ENCODE results near the gene MOB3A. TPM values are rescaled to one million over a fixed set of nuclear protein-coding genes. Genes with fewer than 3 reads are reported as not detected.

The MOB3A gene
- total and polyA plus RNA-seq, 10 of the 15 experiments (the other 5 are each of a cell fraction or from before 2014, with no cell fraction given), result 7.5 to 229 (median 79.4) TPM

DNA sequence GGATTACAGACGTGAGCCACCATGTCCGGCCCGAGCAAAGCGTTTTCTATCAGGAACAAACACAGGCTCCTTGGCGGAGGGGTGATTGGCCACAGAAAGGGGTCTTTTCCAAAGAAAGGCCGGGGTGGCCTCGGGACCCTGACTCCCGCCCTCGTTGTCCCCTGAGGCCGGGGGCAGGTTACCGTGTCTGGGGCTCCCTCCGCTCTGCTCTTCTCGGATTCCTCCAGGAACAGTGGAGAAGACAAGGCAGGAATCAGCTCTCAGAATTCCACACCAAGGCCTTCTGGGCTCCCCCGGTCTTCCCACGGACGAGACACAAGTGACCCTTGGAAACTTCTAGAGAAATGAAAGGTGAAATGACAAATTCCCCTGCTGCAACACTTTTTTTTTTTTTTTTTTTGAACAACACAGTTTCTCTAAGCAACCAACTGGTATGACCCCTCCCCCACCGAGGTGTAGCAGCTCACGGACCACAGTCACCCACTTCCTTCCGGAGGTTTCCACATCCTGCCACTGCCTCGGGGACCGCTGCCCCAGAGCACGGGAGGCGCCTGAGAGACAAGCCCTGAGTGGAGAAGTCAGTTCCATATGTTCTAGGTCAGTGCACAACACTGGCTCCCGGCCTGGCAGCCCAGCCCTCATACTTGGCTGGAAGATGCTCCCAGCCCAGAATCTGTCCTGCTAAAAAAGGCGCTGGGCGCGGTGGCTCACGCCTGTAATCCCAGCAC is 11.0 kb downstream of the MOB3A start (continued):
- TF ChIP-seq, protein P1, sequence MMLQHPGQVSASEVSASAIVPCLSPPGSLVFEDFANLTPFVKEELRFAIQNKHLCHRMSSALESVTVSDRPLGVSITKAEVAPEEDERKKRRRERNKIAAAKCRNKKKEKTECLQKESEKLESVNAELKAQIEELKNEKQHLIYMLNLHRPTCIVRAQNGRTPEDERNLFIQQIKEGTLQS (IDR thresholded peaks at IDR 0.05; ENCODE audit: borderline replicate concordance, extremely low read depth, low read depth, low read length), result no peak
- TF ChIP-seq CREM (IDR thresholded peaks at IDR 0.05; ENCODE audit: low read depth) (peak; percentile 93), CREB1 (IDR thresholded peaks at IDR 0.05; ENCODE audit: low read depth) (peak; percentile 74), ETV6 (conservative IDR thresholded peaks at IDR 0.05 in 1 of 2, IDR thresholded peaks at IDR 0.05 in 1 of 2; ENCODE audit: borderline replicate concordance in 1 of 2, low read depth in 1 of 2) (peak in 1 of 2 experiments; percentile 98; a peak in 2 of 4 replicates), HCFC1 (IDR thresholded peaks at IDR 0.05; ENCODE audit: low read length) (no peak; the same call in 1 of the 2 replicates), SIX5 (IDR thresholded peaks at IDR 0.05; ENCODE audit: low read depth, low read length, severe bottlenecking) (peak; percentile 23), SPI1 (IDR thresholded peaks at IDR 0.05; ENCODE audit: borderline replicate concordance, insufficient read depth, low read depth, low read length) (peak; percentile 73; the same call in 1 of the 2 replicates), POU2F2 (IDR thresholded peaks at IDR 0.05; ENCODE audit: borderline replicate concordance, low read depth, low read length) (peak; percentile 95), BRCA1 (IDR thresholded peaks at IDR 0.05; ENCODE audit: low read depth, low read length) (no peak), POLR2AphosphoS2 (IDR thresholded peaks at IDR 0.05; ENCODE audit: low read depth, low read length) (peak; percentile 94; the same call in 1 of the 2 replicates), EZH2 (IDR thresholded peaks at IDR 0.05; ENCODE audit: borderline replicate concordance, control insufficient read depth, low read depth, low read length) (no peak), BMI1 (IDR thresholded peaks at IDR 0.05; ENCODE audit: borderline replicate concordance) (peak; percentile 88), NBN (IDR thresholded peaks at IDR 0.05) (peak; percentile 98), SMAD5 (IDR thresholded peaks at IDR 0.05; ENCODE audit: low read depth) (peak; percentile 91), CBFB (IDR thresholded peaks at IDR 0.05; ENCODE audit: low read depth) (peak; percentile 99), SMAD1 (IDR thresholded peaks at IDR 0.05; ENCODE audit: low read depth, partially characterized antibody) (peak; percentile 89), PAX5 (IDR thresholded peaks at IDR 0.05; ENCODE audit: borderline replicate concordance, low read depth, low read length) (peak; percentile 96), CEBPB (IDR thresholded peaks at IDR 0.05; ENCODE audit: borderline replicate concordance in 1 of 2, low read depth in 2 of 2, low read length in 2 of 2) (no peak; a peak in 1 of 4 replicates), MEF2B (IDR thresholded peaks at IDR 0.05; ENCODE audit: partially characterized antibody, poor library complexity, severe bottlenecking) (peak; percentile 90)
- TF ChIP-seq, protein P2, sequence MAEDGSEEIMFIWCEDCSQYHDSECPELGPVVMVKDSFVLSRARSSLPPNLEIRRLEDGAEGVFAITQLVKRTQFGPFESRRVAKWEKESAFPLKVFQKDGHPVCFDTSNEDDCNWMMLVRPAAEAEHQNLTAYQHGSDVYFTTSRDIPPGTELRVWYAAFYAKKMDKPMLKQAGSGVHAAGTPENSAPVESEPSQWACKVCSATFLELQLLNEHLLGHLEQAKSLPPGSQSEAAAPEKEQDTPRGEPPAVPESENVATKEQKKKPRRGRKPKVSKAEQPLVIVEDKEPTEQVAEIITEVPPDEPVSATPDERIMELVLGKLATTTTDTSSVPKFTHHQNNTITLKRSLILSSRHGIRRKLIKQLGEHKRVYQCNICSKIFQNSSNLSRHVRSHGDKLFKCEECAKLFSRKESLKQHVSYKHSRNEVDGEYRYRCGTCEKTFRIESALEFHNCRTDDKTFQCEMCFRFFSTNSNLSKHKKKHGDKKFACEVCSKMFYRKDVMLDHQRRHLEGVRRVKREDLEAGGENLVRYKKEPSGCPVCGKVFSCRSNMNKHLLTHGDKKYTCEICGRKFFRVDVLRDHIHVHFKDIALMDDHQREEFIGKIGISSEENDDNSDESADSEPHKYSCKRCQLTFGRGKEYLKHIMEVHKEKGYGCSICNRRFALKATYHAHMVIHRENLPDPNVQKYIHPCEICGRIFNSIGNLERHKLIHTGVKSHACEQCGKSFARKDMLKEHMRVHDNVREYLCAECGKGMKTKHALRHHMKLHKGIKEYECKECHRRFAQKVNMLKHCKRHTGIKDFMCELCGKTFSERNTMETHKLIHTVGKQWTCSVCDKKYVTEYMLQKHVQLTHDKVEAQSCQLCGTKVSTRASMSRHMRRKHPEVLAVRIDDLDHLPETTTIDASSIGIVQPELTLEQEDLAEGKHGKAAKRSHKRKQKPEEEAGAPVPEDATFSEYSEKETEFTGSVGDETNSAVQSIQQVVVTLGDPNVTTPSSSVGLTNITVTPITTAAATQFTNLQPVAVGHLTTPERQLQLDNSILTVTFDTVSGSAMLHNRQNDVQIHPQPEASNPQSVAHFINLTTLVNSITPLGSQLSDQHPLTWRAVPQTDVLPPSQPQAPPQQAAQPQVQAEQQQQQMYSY (CRISPR knock-in tag; IDR thresholded peaks at IDR 0.05), result no peak
- TF ChIP-seq, protein P3, sequence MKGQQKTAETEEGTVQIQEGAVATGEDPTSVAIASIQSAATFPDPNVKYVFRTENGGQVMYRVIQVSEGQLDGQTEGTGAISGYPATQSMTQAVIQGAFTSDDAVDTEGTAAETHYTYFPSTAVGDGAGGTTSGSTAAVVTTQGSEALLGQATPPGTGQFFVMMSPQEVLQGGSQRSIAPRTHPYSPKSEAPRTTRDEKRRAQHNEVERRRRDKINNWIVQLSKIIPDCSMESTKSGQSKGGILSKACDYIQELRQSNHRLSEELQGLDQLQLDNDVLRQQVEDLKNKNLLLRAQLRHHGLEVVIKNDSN (IDR thresholded peaks at IDR 0.05; ENCODE audit: borderline replicate concordance, extremely low read length, insufficient read depth, low read depth, low read length), result no peak

Data from GM12878 (cell line).